GM19238 (cell line): ENCODE data around the gene SLC16A9.
A peak's percentile ranks its signal among the peaks of the same experiment; 100 is the strongest.

Experiments used
- DNase-seq: peaks from one replicate; pipeline ENCODE4 v3.0.0; 2011; ENCODE audit warnings: low spot score; ENCODE audit not compliant: insufficient read length

Gene SLC16A9

DNA sequence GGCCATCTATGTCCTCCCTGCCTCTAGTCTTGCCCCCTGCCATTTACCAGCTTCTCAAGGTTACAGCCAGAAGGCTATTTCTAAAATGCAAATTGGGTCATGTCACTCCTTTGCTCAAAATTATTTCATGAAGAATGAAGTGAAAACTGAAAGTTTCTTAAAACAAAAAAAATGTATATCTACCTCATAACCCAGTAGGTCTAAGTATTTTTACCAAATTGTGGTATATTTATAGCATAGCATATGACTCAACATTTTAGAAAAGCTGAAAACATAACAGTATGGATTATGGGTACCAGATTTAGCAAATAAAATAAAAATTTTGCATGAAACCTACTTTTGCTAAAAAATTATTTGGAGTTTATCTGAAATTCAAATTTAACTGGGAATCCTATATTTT lies 78.4 kb downstream of the SLC16A9 start:
- no peak for DNase-seq

DNA sequence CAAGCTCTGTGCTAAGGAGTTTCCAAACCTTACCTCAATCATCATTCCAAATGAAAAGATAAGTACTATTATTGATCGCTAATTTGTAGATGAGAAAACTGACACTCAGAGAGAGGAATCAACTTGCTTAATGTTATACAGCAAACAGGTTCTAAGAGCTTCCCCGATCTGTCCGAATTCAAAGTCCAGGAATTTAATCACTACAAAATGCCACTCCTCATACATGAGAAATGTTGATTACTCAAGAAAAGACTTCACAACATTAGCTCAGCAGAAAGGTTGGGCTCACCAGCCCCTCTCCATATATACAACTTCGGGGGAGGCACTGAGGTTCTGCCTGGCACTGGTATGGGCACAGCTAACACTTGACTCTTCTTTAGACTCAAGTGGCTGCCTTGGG lies 80.7 kb downstream of the SLC16A9 start:
- DNase-seq = no peak

DNA sequence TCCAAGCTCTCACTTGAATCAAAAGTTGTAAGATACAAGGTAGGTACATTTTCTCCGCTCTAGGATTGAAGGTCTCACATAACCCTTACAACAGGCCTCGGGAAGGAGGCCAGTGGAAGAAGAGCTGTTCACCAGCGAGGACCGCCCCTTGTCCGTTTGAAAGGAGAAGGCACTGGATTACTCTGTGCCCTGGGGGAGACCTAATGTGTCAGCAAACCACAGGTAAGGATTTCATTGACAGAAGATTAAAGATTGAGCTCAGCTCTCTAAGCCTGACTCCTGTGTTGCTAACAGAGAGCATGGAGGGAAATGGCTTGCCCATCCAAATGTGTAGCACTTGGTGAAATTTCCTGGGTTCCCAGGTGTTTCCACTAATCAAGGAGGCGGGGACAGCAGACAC lies 81.2 kb downstream of the SLC16A9 start:
- DNase-seq = no peak

DNA sequence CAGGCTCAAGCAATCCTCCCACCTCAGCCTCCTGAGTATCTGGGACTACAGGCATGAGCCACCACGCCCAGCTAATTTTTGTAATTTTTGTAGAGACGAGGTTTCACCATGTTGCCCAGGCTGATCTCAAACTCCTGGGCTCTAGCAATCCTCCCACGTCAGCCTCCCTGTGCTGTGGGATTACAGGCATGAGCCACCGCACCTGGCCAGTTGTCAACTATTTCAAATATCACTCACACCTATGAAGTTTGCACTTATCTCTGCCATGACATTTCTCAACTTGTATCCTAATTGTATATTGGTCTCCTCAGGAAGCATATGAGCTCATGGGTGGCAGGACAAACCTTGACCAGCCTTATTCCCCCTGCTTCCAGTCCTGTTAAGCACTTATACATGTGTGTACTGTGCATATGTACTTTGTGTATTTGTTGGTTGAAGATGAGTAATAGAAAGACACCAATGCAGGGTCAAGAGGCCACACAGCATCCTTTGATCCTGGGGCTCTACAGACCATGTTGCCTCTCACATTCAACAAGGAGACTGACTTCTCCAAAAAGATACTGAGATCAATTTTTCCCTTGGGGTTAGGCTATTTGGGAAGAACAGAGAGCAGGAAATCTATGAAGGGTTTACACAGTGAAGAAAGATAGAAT lies 82.2 kb downstream of the SLC16A9 start:
- no peak for DNase-seq

DNA sequence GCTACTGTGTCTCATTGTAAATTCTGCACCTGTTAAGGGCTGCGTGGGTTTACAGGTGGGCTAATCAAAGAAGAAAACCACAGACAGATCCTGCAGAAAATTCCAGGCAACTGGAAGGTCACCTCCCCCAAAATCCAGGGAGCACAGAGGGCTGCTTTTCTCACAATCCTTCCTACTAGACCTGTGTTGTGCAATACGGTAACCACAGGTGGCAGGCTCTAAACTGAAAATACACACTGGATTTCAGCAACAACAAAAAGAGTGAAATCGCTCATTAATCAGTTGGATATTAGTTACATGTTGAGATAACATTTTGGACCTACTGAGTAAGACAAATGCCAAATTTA lies 83.2 kb downstream of the SLC16A9 start:
- DNase-seq = no peak

DNA sequence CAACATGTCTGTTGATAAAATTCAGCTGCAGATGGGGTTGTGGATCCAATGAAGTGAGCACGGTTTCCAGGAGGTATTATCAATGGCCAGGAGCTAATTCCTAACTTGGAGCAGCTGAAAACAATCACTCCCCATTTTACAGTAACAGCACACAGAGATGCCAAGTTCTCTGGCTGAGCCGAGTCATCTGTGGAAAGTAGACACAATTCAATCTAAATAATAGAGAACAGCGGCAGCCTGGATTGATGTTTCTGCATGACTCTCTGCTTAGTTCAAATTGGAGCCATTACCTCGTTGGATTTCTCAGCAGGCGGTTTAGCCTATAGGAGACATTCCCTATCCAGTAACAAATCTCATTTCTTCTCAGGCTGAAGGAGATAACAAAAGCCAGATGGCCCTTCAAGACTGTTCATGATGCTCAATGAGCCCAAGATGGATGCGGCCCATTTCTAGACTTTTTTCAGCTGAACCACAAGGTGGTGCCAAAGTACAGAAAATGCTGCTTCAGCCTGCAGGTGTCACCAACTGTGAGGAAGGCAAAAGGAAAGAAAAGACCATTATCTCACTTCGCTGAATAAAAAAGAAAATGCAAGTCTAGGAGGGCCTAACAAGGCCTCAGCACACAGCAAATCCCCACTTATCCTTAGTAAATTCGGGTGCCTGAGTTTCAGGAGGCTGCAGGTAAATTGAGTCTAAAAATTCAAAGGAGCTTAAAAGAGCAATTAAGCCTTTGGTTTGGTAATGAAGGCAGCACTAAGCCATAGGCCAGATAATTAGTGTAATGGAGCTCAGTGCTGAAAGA lies 83.7 kb downstream of the SLC16A9 start:
- peak; percentile 39 for DNase-seq

DNA sequence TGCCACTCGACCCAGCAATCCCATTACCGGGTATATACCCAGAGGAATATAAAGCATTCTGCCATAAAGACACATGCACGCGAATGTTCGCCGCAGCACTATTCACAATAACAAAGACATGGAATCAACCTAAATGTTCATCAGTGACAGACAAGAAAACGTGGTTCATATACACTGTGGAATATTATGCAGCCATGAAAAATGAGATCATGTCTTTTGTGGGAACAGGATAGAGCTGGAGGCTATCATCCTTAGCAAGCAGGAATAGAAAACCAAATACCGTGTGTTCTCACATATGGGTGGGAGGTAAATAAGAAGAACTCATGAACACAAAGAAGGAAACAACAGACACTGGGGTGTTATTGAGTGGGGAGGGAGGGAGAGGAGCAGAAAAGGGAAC lies 84.7 kb downstream of the SLC16A9 start:
- DNase-seq = no peak

DNA sequence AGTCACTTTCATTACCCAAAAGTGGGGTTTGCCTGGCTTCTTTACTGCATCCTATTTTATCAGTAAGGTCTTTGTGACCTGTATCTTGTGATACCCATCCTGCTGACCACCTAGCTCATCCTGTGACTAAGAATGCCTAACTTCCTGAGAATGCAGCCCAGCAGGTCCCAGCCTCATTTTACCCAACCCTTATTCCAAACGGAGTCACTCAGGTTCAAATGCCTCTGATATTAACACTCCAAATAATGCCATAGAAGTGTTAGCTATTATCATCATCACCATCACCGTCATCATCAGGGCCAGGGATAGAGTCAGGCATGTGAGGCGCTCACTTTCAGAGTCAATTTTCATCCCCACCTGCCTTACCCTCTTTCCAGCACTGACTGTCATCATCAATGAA lies 85.5 kb downstream of the SLC16A9 start:
- DNase-seq = no peak

DNA sequence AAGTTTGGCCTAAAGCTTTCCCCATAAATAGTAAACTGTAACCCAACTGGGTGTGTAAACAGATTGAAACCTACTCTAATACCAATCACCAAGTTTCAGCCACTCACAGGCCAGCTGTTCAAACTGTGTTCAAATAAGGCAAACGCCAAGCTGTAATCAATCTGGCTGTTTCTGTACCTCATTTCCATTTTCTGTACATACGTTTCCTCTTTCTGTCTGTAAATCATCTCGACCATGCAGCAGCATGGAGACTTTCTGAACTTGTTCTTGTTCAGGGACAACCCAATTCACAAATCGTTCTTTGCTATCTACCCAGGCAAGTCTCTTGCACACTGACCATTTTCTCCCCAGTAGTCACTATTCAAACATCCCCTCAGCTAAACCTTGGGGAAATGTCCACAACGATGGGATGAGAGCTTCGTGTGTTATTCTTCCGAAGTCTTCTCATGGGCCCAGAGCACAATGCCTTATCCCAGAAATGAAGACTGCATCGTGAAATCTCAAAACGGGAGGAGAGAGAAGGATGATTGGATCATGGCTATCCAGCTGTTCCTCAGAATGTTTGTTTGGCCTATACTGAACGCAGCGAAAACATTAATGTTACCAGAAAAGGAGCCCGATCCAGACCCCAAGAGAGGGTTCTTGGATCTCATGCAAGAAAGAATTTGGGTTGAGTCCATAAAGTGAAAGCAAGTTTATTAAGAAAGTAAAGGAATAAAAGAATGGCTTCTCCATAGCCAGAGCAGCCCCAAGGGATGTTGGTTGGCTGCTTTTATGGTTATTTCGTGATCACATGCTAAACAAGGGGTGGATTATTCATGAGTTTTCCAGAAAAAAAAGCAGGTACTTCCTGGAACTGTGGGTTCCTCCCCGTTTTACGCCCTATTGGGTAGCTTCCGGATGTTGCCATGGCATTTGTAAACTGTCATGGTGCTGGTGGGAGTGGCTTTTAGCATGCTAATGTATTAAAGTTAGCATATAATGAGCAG lies 86.2 kb downstream of the SLC16A9 start:
- DNase-seq = no peak

DNA sequence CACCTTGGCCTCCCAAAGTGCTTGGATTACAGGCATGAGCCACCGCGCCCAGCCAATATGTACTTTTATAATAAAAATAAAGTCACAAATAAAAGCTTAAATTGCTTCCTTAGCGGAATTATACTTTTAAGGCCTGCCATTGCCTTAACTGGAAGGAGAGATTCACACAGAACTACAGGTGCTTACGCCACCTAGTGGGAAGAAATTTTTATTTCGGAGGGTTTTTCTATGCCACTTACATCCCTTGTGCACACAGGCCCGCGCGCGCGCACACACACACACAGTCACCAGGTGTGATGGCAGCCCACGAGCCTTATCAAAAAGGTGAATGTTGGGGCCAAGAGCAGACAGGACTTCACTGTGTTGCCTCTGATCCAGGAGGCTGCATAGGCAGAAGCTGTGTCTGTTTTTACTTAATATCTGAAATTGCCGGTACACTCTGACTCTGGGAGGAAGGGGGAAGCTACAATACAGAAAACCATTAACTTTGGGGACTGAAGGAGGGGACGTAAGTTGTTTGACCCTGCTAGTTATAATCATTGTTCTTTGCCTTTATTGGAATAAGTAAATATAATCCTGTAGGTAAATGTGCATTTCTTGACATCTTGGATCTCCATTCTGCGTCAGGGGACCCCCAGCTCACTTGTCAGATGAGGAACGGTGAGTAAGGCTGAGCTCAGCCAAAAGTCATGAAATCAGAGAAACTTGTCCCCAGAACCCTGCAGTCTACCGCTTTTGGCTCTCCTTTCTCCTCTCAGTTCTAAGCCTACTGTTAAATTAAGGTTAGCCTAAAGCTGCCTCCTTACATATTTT lies 87.1 kb downstream of the SLC16A9 start:
- no peak for DNase-seq

DNA sequence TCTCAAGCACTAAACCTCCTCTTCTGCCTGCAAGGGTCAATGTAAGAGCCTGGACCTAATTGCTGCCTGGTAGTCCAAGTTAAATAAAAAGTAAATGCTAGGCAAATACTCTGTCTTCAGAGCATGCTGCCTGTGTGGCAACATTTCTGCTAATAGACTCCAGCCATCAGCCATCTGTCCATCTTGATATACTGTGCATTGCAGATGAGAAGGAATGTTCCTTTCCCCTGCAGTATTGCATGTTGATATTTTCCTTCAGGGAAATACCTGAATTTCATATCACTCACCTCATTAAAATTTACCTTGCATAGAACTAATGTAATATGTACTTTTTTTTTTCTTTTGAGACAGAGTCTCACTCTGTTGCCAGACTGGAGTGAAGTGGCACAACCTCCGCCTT lies 87.9 kb downstream of the SLC16A9 start:
- DNase-seq = no peak

DNA sequence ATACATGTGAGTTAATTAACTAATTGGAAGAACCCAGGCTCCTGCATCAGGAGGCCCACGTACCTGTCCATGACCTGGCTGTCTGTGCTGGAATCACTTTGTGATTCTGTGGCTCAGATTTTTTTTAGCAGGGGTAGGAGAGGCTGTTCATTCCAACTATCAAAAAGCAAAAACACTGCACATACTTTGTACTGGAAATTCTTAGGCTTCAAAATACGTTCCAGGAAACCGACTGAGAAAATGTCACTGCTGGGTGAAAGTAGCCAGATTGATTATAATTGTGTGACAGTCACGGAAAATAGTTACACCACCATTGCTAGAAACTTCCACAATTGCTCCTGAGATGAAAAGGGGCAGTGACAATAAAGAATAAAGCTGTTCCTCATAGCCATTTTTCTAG lies 91.0 kb downstream of the SLC16A9 start:
- no peak for DNase-seq

DNA sequence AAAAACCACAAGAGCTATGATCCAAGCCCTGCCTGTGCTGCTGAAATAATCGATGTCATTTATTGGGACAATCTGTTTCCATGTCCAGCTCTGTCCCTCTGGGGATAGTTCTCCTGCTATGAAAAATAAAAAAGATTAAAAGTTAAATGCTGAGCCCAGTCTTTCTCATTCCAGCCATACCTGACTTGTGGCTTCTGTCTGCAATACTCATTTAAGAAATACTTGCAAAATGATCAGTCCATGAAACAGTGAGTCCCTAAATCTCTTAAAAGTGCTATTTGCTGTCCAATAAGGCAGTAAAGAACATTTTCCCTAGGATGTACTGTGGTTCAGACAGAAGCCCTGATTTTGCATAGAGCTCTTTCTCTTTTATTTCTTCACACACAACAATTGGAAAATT lies 91.7 kb downstream of the SLC16A9 start:
- no peak for DNase-seq

DNA sequence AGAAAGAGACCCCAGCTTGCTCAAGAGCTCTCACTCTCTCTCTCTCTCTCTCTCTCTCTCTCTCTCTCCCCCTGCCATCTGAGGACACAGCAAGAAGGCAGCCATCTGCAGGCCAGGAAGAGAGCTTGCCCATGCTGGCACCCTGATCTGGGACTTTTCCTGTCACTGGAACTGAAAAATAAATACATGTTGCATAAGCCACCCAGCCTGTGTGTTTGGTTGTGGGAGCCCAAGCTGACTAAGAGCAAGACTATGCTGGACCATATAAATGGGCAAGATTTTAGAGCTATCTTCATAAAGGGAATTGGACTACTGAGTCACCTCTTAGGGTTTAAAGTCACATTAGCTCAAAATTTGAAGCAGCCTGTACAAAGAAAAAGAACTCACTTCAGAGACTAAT lies 98.6 kb downstream of the SLC16A9 start:
- DNase-seq = no peak

DNA sequence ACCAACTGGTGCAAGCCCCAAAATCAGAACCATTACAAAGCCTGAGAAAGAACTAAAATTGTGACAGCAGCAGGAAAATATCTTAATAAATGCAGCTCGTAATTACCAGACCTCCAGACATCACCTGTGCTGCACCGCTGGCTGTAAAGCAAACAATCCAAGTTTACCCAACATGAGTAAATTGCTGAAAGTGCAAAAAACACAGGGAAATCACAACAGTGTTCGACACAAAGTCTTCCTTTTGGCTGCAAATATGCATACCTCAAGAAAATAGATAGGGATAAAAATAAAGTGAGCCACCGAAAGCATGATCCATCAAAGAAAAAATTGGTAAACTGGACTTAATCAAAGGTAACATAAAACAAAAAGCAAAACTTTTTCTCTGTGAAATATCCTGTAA lies 101.7 kb downstream of the SLC16A9 start:
- no peak for DNase-seq

DNA sequence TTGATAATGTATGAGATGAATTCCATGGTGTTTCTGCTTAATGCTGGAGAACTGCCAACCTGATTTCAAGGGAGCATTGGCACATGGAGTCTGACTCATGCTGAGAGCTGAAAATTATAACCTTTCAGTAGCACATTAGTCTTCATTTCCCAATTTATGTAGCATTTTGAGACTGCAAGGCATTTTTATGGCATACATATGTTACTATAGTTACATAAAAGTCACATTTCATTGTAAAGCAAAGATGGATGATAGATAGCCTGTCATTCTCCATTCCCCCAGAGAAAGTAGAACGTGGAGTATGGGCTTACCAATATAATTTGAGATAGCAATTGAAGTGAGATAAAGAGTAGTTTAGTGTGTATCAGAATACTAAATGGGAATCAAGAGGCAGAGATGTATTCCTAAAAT lies 103.1 kb downstream of the SLC16A9 start:
- DNase-seq = no peak

DNA sequence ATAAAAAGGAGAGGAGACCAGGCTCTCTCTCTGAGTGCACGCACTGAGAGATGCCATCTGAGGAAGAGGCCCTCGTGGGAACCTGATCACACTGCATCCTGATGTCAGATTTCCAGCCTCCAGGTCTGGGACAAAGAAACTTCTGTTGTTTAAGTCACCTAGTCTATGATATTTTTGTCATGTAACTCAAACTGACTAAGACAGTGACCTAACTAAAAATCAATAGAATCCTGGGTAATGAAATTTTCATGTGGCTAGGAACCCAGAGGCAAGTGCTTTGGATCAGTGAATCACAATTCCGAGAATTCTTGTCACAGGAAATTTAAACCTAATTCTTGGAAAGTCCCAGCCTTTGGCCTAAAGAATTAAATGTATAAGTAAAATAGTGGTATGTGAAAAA lies 107.7 kb downstream of the SLC16A9 start:
- no peak for DNase-seq
